ENCODE data around the gene CLDN6.

The CLDN6 gene

DNA sequence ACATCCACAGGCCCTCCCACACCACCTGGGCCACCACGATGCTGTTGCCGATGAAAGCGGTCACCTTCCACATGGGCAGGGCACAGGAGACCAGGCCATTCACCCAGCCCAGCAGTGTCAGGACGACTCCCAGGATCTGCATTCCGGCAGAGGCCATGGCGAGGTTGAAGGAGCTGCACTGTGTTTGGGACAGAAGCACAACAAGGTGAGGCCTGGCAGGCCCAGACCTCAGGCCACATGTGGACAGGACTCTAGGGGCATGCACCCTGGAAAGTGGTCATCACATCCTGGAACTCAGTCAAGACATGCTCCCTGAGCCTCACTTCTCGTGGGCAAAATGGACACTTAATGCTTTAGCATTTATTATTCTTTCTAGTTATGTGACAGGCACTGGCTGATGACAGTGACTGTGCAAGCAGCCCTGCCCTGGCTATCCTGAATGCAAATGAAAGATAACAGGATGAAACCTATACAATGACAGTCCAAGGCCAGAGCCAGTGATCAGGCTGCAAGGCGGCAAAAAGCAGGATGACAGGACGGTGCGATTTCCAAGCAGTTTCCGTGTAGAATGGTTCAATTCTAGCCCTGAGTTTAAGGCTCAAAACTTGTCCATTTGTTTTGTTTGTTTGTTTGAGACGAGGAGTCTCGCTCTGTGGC, 2.0 kb downstream of the CLDN6 start:
- in situ Hi-C loops (cut with MboI; ENCODE audit: low sequenced_read_pairs): no loop called here

- in situ Hi-C loops (cut with MboI; ENCODE audit: low sequenced_read_pairs): no loop called here
Measured at GRCh38 chr16:3014971-3015370, 3.0 kb downstream of the CLDN6 start.

DNA sequence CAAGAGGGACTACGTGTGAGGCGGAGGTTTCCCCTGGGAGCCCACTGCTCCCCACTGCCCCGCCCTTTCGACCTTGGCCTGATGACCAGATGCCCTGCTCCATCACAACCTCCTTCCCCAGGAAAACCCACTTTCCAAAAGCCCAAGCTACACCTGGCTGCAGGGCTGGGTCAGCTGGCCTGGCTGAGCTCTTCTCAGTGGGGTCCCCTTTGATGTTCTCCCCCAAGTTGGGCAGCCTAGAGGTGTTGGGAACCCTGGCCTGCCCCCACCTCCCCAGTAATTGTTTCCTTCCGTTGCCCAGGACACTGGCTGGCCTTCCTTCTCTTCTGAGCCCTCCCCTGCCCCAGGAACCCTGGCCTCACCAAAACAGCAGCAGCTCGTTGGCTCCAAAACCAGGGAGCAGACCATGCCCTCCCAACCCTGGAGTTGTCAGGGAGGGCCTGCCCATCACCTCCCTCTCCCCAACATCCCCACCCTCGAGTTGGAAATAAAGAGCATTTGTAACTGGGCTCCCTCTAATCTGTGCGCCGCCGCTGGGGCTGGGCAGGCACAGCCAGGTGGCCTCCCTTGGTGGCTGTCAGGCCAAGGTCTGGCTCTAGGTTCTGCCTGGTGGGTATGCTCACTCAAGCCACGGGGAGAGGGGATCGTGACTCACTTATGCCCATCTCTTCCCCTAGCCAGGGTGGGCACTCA, 3.8 kb downstream of the CLDN6 start:
- in situ Hi-C loops (cut with MboI; ENCODE audit: low sequenced_read_pairs): no loop called here

GRCh38 chr16:3013491-3013951, 4.5 kb downstream of the CLDN6 start:
- in situ Hi-C loops (cut with MboI; ENCODE audit: low sequenced_read_pairs): no loop called here

DNA sequence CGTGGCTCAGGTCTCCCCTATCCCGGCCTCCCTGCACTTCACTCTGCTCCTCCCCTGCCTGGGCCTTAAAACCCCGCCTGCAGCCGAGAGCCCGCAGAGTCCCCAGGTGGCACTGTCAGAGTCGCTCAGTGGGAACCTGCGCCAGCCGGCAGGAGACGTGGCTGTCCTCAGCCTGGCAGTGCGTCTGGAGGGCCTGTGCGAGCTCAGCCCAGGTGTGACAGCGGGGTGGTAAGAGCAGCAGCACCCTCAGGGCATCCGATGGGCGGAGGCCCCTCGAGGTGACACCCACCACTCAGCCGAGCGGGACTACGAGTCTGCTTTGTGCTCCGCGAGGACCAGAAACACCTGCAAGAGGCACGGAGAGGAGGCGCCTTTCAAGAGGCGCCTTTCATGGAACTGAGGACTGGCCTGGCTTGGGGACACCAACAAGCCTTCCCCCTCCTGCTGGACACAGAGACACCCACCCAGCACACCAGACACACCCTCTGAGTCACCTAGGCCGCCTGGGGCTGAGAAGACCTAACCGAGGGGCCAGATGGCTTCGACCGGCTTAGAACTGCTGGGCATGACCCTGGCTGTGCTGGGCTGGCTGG, 5.1 kb downstream of the CLDN6 start, which contains the start of gene CLDN9:
TSS of gene CLDN9 (plus strand) at position 96 of the 593 bp plus-strand sequence. CDS start at position 536, 440 bp downstream.
- in situ Hi-C loops (cut with MboI; ENCODE audit: low sequenced_read_pairs): no loop called here

DNA sequence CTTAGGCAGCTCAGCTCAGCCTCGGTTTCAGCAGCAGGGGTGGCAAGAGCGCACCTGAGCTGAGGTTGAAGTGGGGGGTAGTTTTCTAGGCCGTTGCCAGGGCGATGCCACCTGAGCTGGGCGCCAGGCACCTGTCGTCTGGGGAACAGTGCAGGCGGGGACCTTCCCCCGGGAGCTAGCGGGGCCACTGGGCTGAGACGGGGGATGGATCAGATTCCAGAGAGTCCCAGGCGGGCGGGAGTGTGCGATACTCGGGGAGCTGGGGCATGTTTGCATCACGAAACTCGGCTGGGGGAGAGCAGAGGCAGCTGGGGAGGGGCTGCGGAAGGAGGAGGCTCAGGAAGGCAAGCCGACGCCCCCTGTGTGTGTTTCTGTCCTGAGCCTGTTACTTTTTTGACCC, 5.7 kb downstream of the CLDN6 start:
- in situ Hi-C loops (cut with MboI; ENCODE audit: low sequenced_read_pairs): no loop called here

DNA sequence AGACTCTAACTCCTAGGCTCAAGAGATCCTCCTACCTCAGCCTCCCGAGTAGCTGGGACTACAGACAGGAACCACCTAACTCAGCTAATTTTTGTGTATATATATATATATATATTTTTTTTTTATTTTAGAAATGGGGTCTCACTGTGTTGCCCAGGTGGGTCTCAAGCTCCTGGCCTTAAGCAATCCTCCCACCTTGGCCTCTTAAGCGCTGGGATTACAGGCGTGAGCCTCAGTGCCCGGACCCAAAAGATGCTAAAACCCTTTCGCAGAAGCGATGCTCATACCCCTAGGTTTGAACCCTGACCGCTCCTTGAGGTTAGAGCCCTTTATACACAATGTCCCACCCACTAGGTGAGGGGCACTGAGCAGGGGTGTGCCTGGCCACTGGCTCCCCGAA, 7.5 kb downstream of the CLDN6 start:
- in situ Hi-C loops (cut with MboI; ENCODE audit: low sequenced_read_pairs): no loop called here

DNA sequence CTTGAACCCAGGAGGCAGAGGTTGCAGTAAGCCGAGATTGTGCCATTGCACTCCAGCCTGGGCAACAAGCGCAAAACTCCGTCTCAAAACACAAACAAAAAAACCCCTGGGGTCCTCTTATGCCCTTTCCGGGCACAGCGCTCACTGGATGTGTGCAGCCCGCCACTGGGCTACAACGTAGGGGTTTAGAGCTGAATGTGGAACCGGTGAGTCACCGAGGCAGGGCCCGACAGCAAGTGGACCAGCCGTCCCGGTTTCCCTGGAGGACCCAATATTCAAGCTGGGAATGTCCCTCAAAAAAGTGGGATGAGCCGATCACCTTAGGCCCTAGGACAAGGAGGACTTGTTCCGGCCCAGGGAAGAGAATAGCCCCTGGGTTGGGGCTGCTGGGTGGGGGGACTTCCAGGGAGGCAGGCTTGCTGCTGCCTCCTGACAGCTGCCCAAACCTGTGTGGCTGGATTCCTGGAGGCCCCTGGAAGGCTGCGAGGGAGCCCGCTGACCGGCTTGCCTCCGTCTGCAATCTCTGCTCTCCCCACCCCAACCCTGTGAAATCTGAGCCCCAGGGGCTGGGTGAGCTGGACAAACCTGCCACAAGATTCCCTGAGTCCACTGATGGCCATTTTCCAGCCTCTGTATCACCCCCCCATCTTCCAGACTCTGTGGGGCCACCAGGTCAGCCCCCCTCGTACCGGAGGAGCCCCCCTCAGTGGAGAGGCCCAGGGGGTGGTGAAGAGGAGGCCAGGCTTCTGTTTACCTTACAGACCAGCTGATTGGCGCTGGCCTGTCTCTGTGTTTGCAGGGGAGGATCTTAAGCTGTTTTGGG, 8.2 kb downstream of the CLDN6 start:
- in situ Hi-C loops (cut with MboI; ENCODE audit: low sequenced_read_pairs): no loop called here

DNA sequence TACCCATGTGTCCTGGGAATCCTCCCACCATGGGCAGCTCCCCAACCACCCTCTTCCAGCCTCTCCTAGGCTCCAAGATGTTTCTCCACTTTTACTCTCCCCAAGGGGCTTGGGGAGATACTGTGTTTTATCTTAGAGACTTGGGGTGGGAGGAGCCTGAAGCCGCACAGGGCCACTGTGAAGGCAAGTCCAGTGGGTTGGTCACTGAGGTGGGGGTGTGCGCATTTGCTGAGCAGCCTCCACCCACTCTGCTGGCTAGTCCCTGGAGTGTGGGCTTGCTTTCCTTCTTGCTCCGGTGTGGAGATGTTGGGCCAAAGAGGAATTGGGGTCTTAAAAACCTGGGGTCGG, 9.3 kb downstream of the CLDN6 start:
- in situ Hi-C loops (cut with MboI; ENCODE audit: low sequenced_read_pairs): no loop called here

DNA sequence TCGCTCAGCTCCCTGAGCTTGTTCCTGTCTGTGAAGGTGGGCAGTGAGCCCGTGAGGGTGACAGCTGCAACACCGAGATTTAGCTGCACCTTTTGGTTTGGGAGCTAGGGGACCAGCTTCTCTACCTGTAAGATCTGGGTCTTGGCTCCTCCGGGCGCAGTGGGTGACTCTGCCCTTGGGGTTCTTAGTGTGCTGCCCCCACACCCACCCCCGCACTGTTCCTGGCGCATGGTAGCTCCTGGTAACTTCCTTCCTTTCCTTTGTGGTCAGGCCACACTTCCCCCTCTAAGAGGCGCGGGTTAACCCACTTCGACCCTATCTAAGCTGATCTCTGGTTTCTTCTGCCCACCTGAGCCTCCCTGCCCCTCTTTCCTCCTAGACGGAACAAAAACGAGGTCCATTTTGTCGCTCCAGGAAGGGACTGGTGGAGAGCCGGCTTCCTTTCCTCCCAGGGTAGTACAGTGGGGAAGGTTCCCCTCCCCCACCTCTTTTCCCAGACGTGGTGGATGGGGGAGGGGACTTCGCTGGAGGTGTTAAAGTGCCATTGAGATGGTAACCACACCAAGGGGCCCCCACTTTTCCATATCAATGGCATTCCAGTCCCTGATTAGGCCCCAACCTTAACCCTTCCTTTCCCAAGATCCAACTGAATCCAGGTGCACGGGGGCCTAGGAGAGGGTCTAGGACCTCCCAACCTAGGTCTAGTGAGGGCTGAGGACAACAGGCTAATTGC, 9.9 kb downstream of the CLDN6 start:
- in situ Hi-C loops (cut with MboI; ENCODE audit: low sequenced_read_pairs): no loop called here

DNA sequence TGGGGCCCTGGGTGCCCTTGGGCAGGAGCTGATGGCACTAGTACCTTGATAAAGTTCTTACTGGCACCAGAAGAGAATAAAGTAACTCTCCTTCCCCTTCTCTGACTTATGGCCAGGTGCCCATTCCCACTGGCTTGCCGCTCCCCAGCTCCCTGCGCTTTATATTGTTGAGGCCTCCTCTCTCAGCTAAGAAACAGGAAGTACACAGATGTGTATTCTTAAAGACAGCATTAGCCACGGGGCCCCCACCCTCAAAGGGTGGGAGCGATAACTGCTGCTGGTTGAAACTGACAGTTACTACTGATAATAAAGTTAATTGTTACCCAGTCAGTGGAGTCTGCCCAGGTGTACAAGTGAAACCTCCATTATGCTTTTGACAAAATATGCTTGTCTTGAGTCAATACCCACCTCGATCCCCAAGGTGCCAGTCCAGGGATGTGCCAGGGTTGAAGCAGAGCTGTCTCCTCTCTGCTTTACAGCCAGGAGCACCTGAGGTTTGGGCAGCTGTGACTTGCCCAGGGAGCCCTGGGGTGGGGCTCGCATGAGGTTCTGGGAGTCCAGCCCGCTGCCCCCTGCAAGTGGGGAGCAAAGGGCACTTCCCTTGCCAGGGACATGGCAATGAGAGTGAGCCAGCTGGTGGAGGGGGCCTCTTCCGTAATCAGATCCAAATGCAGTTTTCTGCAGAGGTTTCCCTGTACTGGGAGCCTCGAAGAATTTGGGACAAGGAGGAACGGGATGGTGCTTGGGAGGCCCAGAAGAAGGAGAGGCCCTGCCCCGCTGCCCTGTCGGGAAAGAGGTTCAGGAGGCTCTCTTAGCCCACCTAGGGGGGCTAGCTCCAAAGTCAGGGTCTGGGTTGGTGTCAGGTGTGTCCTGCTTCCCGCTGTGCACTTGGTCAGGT, 10.7 kb downstream of the CLDN6 start:
- in situ Hi-C loops (cut with MboI; ENCODE audit: low sequenced_read_pairs): no loop called here

- in situ Hi-C loops (cut with MboI; ENCODE audit: low sequenced_read_pairs): no loop called here
Measured at GRCh38 chr16:3004781-3005284, 13.2 kb downstream of the CLDN6 start.

DNA sequence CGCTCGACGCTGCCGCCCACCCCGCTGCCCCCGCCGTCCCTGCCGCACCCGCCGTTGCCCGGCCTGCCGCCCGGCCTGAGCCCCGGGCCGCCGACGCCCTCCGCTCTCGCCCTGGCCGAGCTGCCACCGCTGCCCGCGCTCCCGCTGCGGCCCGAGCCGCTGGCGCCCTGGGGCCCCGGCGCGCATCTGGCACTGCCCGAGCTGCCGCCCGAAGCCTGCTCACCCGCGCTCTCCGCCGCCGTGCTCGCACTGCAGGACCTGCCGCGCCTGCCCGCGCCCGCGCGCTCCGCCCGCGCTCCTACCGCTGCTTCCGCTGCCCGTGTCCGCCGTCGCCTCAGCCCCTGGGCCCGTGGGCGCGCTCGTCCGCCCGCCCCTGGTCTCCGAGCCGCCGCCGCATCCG, 13.7 kb downstream of the CLDN6 start:
- in situ Hi-C loops (cut with MboI; ENCODE audit: low sequenced_read_pairs): no loop called here

GRCh38 chr16:3003582-3004270, 14.3 kb downstream of the CLDN6 start:
- in situ Hi-C loops (cut with MboI; ENCODE audit: low sequenced_read_pairs): no loop called here

GRCh38 chr16:3001316-3001715, 16.7 kb downstream of the CLDN6 start:
- in situ Hi-C loops (cut with MboI; ENCODE audit: low sequenced_read_pairs): no loop called here

- in situ Hi-C loops (cut with MboI; ENCODE audit: low sequenced_read_pairs): no loop called here
Measured at GRCh38 chr16:3000540-3000939, 17.4 kb downstream of the CLDN6 start.

- in situ Hi-C loops (cut with MboI; ENCODE audit: low sequenced_read_pairs): no loop called here
Measured at GRCh38 chr16:2999929-3000328, 18.1 kb downstream of the CLDN6 start.

DNA sequence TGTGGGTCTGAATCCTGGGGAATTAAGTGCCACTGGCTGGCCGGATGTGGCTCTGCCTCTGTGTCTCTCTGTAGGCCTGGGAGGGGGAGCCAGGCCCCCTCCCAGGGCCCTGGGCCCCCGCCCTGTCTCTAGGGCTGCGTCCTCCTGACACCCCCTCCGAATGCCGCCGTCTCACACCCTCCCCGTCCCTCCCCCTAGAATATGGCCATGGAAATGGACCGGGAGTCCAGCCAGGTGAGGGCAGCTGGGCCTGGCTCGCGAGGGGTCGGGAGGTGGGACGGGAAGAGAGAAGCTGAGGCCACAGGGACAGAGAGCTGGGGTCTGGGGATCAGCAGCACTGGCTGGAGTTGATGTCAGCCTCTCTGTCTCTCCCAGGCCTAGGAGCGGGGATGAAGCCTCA, 21.7 kb downstream of the CLDN6 start:
- in situ Hi-C loops (cut with MboI; ENCODE audit: low sequenced_read_pairs): no loop called here

All from HL-60/S4 treated with retinoic acid at 250 ng/mL for 4 days and 3 days (cell line).